Pulmonary artery endothelial cell (primary cell): Measurements from ENCODE around the gene SYPL1. TPM values are rescaled to one million over a fixed set of nuclear protein-coding genes. Genes with fewer than 3 reads are reported as not detected.

Experiments
- DNase-seq: peaks from one replicate; pipeline ENCODE4 v3.0.0-alpha.2; 2011; ENCODE audit warnings: low read depth, low spot score
- total RNA-seq: library from RNA; depleted of rRNA; stranded (reverse); fragments of >200 nt; gene quantifications from 2 replicates; pipeline ENCODE4 v1.2.3, GENCODE V29; 2014

SYPL1 gene
- total RNA-seq, 1 donor from 2014 or later, result 53.9 TPM

- DNase-seq, result no peak
These were observed 16.5 kb downstream of the SYPL1 start for GRCh38 chr7:106095634-106096033.

DNA sequence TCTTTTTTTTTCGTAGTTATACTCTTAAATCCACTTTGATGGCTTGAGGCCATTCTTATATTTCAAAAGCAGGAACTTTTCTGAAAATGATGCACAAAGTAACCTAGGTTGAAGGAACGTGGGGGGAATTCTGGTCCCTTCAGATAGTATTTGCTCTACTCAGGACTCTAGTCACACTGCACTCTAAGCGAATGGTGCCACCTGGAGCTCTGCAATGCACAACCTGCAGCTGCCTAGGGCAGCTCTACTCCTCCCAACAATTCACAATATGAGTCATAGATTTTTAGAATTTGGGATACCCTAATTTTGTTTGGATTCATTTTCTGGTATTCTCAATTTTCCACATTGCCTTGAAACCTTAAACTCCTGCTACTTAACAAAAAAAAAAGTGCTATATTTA is 17.3 kb downstream of the SYPL1 start:
- no peak for DNase-seq

DNA sequence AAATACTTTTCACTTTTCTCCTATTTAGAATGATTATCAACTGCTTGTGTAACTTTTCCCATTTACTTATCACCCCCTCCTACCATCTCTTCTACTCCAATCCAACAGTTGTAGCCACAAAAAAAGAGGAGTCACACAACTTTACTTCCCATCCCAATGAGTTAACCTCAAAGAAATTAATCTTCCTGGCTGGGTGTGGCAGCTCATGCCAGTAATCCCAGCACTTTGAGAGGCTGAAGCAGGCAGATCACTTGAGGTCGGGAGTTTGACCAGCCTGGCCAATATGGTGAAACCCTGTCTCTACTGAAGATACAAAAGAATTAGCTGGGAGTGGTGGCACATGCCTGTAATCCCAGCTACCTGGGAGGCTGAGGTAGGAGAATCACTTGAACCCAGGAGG is 19.9 kb downstream of the SYPL1 start:
- DNase-seq, result no peak

DNA sequence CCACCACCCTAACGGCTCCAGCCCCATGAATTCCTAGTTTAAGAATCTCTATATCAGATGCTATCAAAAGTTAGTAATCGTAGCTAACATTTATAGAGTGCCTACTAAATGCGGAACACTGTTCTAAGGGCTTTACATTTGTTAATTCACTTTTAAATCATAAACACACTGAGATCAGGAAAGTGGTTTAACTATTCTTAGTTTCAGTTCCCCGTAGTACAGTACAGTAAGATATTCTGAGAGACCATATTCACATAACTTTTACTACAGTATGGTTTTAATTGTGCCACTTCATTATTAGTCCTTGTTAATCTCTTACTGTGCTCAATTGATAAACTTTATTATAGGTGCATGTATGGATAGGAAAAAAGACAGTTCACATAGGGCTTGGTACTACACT is 22.5 kb downstream of the SYPL1 start:
- DNase-seq, result no peak

GRCh38 chr7:106088014-106088413 is 24.1 kb downstream of the SYPL1 start:
- DNase-seq, result no peak

DNA sequence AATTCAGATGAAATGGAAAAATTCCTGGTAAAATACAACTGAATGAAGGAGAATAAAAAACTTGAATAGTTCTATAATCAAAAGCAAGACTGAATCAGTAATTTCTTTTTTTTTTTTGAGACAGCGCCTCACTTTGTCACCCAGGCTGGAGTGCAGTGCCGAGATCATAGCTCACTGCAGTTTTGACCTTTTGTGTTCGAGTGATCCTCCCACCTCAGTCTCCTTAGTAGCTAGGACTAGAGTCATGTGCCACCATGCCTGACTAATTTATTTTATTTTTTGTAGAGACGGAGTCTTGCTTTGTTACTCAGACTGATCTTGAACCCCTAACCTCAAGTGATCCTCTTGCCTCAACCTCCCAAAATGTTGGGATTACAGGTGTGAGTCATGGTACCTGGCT is 26.1 kb downstream of the SYPL1 start:
- no peak for DNase-seq

- DNase-seq, result no peak
These were observed 27.1 kb downstream of the SYPL1 start for GRCh38 chr7:106085015-106085414.

GRCh38 chr7:106083717-106084116 is 28.4 kb downstream of the SYPL1 start:
- DNase-seq, result no peak

GRCh38 chr7:106082087-106082854 is 29.8 kb downstream of the SYPL1 start:
- no peak for DNase-seq

DNA sequence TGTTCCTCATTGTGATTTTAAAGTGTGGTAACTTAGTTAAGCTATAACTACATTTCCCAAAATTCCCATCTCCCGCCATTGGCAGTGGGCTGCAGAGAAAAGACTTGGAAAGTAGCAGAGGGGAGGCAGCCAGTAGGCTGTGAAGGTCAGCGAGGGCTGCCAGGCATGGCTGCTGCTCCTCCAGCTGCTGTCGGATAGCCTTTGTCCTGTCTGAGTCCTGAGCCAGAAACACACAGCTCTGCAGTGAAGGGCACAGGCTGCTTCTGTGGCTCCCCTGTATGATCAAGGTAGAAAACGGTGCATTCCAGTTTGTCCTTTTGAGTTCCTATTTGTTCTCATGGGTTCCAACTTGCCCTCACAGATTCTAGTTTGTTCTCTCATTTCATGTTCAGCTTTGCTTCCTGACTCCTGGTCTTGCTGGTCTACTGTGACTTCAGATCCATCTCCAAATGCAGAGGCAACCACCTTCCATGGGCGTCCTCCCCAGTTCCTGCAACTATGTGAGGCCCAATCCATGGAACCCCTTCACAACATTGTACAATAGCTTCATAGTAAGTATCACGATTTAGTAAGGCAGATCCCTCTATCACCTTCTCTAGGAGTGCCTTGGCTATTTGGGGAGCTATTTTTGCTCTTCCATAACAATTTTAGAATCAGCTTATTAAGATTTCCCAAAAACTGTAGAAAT is 31.7 kb downstream of the SYPL1 start:
- no peak for DNase-seq

- DNase-seq, result no peak
These were observed 35.6 kb downstream of the SYPL1 start for GRCh38 chr7:106076537-106076936.

DNA sequence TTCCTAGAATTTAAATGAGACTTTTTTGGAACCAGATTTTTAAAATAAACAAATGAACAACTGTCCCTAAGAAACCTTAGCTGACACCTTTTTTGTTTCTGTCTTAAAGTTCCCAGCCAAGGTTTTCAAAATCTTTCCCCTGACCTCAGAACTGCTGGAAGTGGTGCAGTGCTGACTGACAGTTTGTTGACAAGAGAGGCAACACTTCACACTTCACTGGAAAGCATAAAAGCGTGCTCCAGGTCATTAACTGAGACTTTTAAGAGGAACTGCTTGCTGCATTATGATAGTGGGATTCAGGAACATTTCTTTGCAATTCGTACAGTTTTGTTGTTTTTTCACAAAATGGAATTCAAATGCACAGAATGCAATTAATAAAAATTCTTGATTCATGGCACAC is 36.2 kb downstream of the SYPL1 start:
- DNase-seq, result no peak

DNA sequence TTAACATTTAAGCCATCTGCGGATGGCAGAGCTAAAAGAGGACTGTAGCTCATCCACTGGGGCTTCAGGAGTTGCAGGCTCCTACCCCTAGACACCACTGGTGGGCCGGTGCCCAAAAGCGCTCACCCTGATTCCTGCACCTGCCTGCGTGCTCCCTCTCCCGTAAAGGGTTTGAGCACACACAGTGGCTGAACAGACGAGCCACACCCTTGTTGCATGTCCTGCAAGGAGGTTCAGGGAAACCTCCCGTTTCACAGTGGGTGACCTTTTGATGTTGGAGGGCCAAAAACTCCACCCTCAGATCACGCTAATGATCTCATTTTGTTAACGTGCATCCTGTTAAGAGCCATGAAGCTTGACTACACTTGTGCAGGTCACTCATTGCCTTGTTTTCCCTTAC is 37.9 kb downstream of the SYPL1 start:
- DNase-seq, result no peak

DNA sequence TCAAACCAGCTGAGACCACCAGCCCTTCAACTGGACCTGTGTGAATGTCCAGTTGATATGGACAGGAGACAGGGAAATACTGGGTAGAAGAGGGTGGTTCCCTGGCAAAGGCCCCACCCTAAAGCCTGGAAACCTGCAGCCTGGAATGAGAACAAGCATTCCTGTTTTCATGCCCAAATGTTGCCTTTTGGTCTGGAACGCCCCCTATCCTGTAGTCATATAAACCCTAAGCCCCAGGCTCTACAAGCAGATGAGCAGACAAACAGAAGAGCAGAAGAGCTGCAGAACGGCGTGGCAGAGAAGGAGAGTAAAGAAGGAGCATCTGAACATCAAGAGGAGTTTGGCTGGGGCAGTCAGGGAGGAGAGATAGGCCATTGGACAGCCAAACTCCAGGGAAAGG is 38.4 kb downstream of the SYPL1 start:
- no peak for DNase-seq

DNA sequence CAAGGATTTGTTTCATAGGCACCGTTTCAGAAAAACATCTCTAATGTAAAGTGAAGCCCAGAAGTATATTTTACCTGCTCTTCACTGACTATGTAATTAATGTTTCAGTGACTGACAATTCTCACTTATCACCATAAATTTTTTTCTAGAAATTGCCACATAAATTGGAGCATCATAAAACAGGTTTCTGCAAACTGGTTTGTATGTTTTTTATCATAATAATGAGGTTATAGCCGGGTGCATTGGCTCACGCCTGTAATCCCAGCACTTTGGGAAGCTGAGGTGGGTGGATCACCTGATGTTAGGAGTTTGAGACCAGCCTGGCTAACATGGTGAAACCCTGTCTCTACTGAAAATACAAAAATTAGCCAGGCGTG is 39.4 kb downstream of the SYPL1 start:
- no peak for DNase-seq

GRCh38 chr7:106071999-106072714 is 40.0 kb downstream of the SYPL1 start:
- DNase-seq, result no peak

DNA sequence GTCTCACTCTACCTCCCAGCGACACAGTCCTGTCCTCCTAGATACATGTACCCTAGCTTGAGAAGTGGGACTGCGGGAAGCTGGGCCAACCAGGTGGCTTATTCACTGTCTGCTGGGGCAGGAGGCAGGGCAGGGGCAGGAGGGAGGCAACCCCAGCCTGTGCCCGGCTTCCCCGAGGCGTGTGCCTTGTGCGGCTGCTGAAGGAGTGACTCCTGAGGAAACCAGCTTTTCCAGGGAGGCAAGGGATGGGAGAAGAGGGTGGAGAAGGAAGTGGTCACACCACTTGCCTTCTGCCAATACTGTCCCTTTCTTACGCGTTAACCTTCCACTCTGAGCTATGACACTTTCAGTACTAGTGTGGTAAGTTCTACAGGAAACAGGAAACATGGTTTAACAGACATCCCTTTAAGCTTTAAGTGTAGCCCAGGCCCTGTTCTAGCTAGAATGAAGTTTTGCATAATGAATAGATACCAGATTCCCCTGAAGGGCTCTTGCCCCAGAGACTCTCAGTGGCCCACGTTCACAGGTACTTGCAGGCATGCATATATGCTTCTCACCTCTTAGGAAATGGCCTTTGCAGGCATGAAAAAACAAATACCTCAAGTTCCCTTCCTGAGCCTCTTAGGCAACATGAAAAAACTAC is 40.6 kb downstream of the SYPL1 start:
- no peak for DNase-seq

DNA sequence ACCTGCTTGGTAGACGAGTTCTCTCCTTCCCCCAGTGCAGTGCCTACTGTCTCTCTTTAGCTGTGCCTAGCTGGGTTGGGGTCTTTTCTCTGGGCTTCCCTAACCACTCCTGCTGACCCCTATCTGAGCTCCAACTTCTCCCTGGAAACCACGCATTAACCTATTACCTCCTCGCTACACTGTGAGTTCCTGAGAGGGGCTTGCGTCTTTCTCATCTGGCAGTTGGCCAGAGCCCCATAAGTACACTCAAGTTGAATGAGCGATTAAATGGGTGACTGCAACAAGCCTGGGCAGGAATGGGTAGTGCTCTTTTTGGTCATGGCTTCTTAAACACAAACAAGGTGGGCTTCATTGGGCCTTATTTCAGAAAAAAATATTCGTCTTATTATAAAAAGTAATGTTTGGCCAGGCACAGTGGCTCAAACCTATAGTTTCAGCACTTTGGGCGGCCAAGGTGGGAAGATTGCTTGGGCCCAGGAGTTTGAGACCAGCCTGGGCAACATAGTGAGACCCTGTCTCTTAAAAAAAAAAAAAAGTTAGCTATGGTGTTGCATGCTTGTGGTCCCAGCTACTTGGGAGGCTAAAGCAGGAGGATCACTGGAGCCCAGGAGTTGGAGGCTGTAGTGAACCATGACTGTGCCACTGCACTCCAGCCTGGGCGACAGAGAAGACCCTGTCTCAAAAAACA is 41.4 kb downstream of the SYPL1 start:
- DNase-seq, result no peak

GRCh38 chr7:106070201-106070551 is 41.9 kb downstream of the SYPL1 start:
- no peak for DNase-seq

- DNase-seq, result no peak
These were observed 42.5 kb downstream of the SYPL1 start for GRCh38 chr7:106069471-106070200.

- no peak for DNase-seq
These were observed 43.1 kb downstream of the SYPL1 start for GRCh38 chr7:106068986-106069385.
